GM19463 (cell line): ENCODE results near the gene CFAP100.

Experiments
- ATAC-seq: cut with Tn5 transposase; IDR thresholded peaks from one replicate; pipeline ENCODE4 v1.9.1; 2021; ENCODE audit warnings: mild to moderate bottlenecking, moderate library complexity; ENCODE audit not compliant: unreplicated experiment

CFAP100 gene

DNA sequence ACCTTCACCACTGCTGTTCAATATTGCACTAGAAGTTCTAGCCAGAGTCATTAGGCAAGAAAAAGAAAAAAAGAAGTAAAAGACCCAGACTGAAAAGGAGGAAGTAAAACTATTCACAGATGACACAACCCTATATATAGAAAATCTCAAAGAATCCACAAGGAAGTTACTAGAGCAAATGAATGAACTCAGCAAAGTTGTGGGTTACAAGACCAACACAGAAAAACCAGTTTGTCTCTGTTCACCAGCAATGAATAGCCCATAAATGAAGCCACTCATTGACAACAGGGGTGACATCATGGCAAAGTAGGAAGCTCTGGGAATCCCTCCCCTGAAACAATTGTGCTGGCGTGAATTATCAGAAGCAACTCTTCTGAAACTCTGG is 4.6 kb downstream of the CFAP100 start:
- ATAC-seq: peak; percentile 68

DNA sequence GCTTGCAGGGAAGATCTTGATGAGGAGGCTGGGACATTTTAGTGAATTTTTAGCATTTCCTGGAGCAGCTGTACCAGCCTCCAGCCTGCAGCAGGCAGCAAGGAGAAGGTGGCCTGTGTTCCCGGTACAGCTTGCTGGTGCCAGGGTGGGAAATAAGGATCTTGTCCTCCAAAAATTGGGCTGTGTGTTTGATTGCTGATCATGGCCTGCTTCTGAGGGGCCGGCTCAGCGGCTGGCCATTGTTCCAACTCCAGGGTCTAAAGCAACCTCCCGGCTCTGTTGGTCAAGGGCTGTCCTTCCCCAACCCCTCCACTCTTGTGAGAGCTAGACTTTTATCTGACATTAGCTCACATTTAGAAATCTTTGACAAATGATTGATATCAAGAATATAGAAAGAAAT is 5.0 kb downstream of the CFAP100 start:
- ATAC-seq: no peak

DNA sequence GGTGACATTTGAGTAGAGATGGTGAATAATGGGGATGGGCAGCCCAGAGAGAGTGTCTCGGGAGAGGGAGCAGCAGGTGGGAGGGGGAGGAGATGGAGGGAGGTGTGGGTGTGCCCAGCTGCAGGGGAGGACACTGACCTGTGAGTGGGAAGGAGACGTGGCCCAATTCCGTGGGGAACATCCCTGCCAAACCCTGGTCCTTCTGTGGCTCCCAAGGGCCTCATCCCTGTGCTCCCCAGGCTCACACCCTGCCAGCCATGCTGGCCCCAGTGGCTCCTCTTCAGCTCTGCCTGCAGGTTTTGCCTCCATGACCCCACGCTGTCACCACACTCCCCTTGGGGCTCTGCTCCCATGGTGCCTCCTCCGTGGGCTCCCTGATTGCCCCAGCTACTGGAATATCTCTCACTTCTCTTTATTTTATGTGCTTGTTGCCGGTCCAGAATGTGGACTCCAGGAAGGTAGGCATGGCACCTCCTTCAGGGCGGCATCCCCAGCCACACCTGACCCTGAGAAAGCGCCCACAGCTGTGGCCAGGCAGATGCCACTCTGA is 7.0 kb downstream of the CFAP100 start:
- no peak for ATAC-seq

DNA sequence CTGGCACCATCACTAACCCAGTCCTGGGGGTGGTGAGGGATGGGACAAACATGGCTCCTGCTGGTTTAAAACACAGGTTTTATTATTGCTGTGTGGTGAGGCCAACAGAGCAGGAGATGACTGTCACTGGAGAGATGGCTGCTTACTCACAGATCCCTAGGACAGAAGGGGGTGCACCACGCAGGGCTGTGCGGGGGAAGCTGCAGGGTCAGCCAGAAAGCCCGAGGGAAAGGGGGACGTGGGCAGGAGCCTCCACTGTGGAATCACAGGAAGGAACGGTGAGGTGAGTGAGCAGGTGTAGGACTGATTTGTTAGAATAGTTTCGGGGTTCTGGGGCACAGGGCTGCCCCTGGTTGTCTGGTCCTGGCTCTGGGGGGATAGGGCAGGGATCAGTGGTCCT is 7.5 kb downstream of the CFAP100 start:
- no peak for ATAC-seq

DNA sequence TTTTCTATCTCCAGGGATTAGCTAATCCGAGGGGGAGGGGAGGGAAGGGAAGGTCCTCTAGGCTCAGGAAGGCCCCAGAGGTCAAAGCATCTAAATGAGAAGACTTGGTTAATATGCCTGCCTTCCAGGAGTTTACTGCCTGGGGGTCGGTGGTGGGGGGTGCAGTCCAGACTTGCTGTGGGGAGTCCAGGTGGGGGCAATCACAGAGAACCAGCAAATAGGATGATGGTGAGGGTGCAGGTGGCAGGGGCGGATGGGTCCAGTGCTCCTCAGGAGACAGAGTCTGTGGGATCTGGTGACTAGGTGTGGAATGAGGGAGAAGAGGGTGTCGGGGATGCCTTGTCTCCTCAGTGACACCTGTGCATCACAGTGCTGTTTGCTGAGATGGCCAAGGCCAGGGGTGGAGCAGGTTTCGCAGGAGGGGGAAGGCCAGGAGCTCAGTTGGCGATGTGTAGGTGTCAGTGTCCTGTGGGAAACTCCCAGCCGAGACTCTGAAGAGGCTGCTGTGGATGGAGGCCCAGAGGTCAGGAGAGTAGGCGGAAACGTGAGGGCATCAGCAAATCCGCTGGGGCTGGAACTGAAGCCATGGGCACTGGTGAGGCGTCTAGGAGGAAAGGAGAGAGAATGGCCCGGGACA is 8.1 kb downstream of the CFAP100 start:
- no peak for ATAC-seq

DNA sequence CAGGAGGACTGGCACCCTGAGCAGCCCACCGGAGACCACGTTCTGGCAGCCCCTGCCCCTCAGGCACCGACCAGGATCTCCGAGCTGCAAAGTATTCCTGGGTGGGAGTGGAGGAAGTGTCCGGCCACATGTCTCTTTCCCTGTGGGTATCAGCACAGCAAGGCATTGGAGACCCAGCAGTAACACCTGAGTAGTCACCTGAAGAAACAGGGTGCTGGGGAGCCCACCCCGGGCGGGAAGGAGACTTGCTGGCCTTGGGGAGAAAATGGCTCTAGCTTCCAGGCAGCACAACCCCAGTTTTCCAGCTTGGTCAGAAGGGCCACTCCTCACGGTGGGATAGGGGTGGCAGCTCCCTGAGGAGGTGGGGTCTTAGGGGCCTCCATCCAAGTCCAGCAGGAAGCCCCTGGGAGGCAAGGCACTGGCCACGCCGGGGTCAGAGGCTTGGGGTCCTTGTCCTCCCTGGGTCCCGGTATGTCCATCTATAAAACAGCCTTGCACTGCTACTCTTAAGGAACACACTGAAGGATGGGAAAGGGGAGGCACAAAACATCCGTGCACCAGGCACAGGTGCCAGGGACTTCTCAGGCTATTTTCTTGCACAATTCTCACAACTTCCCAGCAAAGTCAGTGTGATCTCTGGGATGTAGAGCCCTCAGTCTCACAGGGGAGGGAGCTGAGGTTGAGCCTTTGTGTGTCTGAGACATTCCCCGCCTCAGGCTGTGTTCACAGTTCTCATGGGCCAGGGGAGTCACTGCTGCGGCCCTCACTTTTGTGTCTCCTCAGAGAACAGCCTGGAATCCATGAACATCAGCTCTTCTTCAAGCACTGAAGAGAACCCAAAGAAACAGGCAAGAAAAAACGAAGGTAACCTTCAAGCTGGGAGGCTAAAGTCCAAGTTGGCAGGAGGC is 11.9 kb downstream of the CFAP100 start:
- ATAC-seq: no peak

DNA sequence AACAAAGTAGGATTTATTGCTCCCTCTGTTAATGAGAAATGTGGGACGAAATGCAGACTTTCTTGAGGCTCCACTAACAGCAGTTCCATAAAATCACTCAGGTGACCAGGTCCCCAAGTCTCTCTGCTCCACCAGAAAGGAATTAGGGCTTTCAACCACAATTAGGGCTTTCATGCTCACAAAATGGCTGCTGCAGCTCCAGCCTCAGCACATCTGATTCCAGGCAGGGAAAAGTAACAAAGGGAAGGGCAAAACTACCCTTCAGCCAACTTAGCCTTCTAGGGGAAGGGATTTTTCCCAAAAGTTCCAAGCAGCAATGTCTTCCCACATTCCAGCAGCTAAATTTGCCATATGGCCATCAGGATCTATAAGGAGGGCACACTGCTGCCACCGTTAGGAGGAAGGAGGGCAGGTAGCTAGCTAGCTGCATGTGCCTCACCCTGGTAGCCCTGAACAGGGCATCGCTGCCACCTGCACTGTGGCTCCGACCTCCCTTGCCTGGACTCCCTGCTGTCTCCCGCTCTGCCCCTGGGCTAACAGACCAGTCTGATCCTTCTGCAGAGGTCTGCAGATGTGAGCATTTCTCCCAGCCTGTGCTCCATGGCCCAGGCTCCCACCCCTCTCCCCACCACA is 12.8 kb downstream of the CFAP100 start:
- no peak for ATAC-seq

DNA sequence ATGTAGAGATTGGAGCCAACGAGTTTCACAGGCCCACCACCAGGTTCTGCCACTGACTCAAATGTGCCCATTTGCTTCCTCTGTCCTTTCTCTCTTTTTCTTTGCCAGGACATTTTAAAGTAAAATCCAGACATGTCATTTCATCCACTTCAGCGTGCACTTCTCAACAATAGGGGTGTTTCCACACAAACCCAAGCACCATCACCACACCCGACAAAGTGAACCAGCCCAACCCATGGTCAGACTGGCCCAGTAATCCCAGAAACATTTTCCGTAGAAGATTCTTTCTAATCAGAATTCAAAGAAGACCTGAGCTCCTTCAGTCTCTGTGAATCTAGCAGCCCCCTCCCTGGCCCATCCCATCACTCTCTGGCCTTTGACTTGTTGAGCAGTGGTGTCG is 13.4 kb downstream of the CFAP100 start:
- ATAC-seq: no peak

DNA sequence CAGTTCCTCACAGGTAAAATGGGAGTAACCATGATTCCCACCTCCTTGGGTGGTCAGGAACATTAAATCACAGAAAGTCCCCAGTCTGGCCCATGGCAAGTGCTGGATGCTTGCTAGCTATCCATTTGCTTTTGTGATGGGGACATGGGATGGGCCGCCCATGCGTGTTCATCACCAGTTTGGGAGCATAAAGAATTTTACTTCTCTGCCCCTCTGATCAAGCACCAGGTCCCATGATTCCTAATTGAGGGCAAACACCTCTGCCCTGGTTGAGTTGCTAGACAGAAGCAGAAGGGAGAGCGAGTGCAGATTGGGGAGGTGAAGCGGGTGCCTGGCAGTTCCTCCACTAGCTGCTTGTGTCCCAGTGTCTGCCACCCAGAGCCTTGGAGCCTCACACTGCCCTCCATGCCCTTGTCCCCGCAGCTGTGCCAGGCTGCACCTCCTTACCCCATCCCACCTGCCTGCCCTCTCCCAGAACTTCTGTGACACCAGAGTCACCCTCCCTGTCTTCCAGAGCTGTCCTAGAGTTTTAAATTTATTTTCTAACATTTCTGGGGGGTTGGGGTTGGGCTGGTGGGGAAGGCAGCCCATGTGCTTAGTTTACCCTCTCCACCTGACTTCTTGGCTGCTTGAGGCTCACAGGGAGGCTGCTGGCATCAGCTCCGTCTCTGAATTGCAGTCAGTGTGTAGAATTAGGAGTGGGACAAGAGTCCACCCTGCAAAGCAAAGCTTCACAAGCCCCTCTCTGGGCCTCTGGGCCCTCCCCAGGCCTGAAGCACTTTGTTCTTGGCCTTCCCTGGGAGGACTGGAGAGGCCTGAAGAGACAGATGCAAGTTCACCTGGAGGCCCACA is 18.4 kb downstream of the CFAP100 start:
- ATAC-seq: no peak

DNA sequence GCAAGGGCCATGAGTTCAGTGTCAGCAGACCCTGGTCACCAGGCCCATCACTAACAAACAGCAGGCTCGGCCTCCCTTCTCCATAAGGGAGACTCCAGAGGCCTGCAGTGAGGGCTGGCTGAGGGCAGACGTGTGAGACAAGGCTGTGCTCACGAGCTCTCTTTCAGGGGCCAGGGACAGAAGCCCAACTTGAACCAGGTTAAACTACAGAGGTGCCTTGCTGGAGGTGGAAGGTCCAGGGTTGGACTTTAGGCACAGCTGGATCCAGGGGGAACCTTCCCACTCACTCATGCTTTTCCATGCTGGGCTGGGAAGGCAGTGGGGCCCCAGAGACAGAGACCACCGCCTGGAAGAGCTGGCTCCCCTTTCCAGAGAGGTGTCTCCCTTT is 19.0 kb downstream of the CFAP100 start:
- ATAC-seq: no peak

DNA sequence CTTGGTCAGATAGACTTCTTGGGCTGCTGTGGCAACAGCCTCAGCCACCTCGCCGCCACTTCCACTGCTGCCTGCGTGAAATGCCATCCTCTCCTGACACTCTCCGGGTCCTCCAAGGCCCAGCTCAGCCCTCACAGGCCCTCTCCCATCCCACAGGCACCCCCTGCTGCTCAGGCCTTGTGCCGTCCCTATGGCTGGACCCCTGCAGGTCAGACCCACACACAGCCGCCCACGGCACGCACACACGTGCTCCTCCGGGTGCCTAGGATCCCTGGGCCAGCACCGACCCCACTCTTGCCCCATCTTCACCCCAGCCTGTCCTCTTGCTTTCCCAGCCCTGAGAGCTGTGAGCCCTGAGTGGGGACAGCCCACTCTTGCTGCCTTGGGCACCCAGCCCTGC is 19.7 kb downstream of the CFAP100 start:
- ATAC-seq: no peak

DNA sequence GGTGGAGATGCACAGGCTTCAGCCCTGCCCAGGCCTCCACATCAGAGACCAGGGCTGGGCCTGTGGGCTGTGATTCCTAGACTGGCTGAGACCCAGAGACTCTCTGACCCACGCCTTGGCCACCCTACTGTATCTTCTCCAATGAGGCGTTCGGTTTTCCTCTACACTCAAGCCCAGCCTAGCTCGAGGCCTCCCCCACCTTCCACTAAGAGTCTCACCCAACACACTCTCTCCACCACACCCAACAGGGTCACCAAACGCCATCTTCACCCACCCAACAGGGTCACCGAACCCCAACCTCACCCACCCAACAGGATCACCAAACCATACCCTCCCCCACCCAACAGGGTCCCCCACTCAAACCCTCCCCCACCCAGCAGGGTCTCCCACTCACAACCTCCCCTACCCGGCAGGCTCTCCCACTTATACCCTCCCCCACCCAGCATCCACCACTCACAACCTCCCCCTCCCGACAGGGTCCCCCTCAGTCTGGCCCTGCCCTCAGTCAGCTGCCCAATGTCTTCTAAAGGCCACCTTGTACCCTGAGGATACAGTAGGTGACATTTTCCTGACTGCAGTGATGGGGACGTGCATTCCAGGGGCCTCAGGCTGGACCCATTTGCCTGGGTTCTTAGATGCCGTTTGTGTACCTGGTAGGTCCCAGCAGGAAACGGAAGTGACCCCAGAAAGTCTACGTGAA is 20.4 kb downstream of the CFAP100 start:
- no peak for ATAC-seq

DNA sequence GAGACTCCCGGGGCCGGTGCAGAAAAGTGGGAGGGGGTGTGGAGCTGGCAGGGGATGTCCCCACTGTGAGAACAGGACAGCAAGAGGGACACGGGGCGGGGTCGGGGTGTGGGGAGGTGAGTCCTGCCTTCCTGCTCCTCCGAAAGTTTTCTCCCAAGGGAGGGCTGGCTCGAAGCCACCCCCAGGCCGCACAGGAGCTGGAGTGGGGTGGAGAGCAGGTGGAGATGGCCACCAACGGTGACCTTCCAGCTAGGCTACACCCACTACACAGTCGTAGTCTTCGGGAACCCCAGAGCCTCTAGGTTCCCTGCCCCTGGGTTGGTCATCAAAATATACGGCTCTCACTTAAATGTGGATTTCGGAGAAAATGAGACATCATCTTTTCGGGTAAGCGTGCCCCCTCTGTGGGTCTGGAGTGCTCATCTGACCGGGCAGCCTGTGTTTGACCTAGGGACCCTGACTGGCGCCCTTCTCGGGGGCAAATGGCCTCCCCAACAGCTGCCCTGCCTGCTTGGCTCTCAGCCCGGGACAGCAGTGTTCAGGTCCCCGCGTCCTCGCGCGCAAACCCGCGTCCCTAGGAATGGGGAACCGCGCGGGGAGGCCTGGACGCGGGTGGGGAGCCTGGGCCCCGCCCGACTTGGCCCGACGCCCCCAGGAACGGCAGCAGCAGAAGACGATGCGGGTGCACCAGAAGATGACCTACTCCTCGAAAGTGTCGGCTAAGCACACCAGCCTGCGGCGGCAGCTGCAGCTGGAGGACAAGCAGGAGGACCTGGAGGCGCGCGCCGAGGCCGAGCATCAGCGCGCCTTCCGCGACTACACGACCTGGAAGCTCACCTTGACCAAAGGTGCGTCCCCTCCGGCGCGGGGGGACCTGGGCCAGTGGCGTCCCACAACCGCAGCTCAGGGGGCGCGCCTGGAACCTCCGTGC is 21.2 kb downstream of the CFAP100 start:
- ATAC-seq: no peak

DNA sequence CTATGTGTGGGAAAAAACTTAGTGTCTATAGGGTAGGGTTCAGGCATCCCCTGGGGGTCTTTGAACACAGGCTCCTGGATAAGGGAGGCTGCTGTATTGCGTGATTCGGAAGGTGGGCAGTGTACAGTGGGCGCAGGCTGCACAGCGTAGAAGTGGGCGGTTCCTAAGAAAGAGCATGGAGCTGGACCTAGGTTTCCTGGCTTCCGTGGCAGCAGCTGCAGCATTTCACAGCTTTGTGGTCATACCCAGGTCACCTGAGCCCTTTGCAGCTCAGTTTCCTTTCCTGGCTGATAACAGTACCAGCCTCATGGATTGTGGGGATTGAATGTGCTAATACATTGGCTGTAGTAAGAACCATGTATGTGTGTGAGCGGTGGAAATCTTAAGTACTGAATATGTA is 22.2 kb downstream of the CFAP100 start:
- ATAC-seq: no peak

DNA sequence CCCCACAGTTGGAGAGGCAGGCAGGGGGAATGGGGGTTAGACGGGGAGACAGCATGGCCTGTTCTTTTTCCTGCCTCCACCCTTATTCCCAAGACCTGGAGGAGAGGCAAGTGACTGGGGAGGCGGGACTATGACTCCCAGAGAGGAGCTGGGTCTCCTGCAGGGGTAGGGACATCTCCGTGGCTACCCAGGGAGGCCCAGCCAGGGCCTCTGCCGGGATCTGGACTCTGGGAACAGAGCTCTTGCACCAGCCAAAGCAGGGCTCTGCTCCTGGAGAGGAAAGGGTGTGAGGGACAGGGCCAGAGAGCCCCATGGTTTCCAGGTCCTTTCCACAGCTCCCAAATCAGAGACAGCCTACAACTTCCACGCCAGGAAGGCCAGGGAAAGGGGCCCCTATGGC is 22.8 kb downstream of the CFAP100 start:
- no peak for ATAC-seq

DNA sequence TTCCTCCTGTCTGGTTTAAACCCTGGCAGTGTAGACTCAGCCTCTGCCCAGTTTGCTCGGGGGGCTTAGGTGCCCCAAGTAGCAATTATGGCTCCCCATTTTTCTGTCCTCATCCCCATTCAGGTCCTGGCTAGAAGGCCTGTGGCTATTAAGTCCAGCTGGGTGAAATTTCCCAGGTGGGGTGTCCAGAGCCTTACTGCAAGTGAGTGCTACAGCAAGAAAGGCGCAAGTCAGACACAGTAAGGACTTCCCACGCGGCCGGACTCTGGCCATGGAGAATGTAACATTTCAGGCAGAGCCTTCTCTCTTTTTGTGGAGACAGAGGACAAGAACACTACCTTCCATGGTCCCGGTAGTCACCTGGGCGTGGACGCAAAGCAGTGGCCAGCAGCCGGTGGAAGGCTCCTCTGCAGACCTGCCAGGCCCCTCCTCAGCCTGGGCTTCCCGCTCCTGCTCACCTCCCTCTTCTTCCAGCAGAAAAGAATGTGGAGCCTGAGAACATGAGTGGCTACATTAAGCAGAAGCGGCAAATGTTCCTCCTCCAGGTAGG is 23.3 kb downstream of the CFAP100 start:
- no peak for ATAC-seq

DNA sequence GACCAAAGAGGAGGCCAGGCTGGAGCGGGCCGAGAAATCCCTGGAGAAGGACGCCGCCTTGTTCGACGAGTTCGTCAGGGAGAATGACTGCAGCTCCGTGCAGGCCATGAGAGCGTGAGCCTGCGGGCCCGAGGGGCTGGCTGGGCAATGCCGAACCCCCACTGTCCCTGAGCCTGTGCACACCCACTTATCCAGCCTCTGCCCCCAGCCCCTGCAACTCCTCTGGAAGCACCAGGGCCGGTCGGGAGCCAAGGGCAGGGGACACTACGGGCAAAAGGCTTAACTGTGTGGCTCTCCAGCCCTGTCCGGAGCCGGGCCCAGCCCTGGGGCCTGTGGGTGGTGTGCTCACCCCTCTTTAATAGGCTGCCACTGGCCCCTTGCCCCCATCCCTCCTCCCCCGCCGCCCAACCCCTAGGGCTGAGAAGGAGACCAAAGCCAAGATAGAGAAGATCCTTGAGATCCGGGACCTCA is 24.0 kb downstream of the CFAP100 start:
- no peak for ATAC-seq

DNA sequence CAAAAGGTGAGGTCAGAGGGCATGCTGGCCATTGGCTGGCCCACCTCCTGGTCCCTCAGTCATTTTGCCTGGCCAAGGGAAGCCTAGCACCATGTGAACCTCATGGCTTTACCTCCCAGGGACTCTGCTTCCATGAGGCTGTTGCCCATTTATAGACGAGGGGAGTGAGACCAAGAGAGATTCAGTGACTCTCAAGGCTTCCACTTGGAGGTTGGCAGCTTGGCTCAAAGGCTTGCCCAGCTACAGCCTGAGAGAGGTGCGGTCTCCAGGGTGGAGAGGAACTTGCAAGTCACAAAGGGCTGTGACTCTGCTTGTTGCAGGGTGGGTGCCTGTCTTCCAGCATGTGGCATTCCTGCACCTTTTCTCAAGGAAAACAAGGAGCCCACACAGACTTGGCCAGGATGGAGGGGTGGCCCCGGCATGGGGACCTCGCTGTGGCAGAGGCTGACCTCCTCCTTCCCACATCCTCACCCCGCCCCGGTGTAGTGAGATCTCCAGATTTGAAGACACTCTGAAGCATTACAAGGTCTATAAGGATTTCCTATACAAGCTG is 24.5 kb downstream of the CFAP100 start:
- no peak for ATAC-seq
